Measurements from ENCODE around the gene IFNAR2.

DNA sequence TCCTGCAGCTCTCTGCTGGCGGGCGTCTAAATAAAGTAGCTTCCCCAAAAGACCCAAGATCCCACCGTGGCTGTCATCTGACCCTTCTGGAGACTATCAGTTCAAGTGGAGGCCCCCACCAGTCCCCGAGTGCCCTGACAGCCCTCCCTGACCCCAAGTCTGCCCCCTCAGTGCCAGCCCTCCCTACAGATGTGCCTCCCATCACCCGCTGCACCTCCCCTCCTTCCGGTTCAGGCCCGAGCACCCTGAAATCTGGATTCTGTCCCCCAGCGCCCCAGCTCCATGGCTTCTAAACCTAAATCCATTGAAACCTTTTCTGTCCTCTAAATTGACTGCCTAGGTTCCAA is 37.0 kb downstream of the IFNAR2 start:
- TF ChIP-seq, protein P1, sequence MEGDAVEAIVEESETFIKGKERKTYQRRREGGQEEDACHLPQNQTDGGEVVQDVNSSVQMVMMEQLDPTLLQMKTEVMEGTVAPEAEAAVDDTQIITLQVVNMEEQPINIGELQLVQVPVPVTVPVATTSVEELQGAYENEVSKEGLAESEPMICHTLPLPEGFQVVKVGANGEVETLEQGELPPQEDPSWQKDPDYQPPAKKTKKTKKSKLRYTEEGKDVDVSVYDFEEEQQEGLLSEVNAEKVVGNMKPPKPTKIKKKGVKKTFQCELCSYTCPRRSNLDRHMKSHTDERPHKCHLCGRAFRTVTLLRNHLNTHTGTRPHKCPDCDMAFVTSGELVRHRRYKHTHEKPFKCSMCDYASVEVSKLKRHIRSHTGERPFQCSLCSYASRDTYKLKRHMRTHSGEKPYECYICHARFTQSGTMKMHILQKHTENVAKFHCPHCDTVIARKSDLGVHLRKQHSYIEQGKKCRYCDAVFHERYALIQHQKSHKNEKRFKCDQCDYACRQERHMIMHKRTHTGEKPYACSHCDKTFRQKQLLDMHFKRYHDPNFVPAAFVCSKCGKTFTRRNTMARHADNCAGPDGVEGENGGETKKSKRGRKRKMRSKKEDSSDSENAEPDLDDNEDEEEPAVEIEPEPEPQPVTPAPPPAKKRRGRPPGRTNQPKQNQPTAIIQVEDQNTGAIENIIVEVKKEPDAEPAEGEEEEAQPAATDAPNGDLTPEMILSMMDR (conservative IDR thresholded peaks at IDR 0.05 in 1 of 2, IDR thresholded peaks at IDR 0.05 in 1 of 2; ENCODE audit: low read depth in 1 of 2, low read length in 2 of 2), result no peak
- no peak for TF ChIP-seq EZH2 (IDR thresholded peaks at IDR 0.05; ENCODE audit: low read length, missing control alignments)

Measured in fibroblast of lung (primary cell).